Activated naive CD8-positive, alpha-beta T cell treated with anti-CD3 and anti-CD28 coated beads, Interleukin-2, amount 50 U/mL, for 24 hours (primary cell): ENCODE results near the gene PUDP.
"Not testable (repeated sequence)": the region's sequence is repeated elsewhere in the genome, so short reads cannot be mapped to it uniquely, and the experiment has no call there.

ENCODE experiments used
- ATAC-seq: fragments of 150-1000 bp; cut with Tn5 transposase; one replicate; pipeline ENCODE4 v1.10.0; 2021
- DNase-seq: peaks from one replicate; pipeline ENCODE4 v3.0.0; 2021
- H3K27ac Mint-ChIP-seq: one replicate; pipeline ENCODE4 v1.8.0; 2021; ENCODE audit warnings: mild to moderate bottlenecking, mixed read lengths
- H3K27me3 Mint-ChIP-seq: one replicate; pipeline ENCODE4 v1.8.0; 2021; ENCODE audit warnings: mixed read lengths
- H3K36me3 Mint-ChIP-seq: one replicate; pipeline ENCODE4 v1.8.0; 2021; ENCODE audit warnings: low read depth, mixed read lengths
- H3K4me1 Mint-ChIP-seq: one replicate; pipeline ENCODE4 v1.8.0; 2021; ENCODE audit warnings: mixed read lengths
- H3K4me3 Mint-ChIP-seq: one replicate; pipeline ENCODE4 v1.8.0; 2021; ENCODE audit warnings: mild to moderate bottlenecking, moderate library complexity, mixed read lengths
- H3K9me3 Mint-ChIP-seq: one replicate; pipeline ENCODE4 v1.8.0; 2021; ENCODE audit warnings: mixed read lengths

The PUDP gene

GRCh38 chrX:7024850-7025249, 123.1 kb downstream of the PUDP start:
- ATAC-seq (no peak), DNase-seq (no peak)
- H3K27me3 Mint-ChIP-seq = no peaks in the 10 kb centered on the region
- H3K4me1 Mint-ChIP-seq = no peaks in the 10 kb centered on the region
- no peaks in the 10 kb centered on the region for H3K36me3 Mint-ChIP-seq
- H3K27ac Mint-ChIP-seq = no peak overlapping the region
- no peak overlapping the region for H3K4me3 Mint-ChIP-seq
- H3K9me3 Mint-ChIP-seq = no peaks in the 10 kb centered on the region

- not testable (repeated sequence) for H3K27me3 Mint-ChIP-seq, H3K36me3 Mint-ChIP-seq, H3K4me1 Mint-ChIP-seq, H3K4me3 Mint-ChIP-seq, ATAC-seq, H3K27ac Mint-ChIP-seq, DNase-seq, H3K9me3 Mint-ChIP-seq
These were observed 125.0 kb downstream of the PUDP start for GRCh38 chrX:7022996-7023395.

- Mint-ChIP-seq H3K36me3 (no peaks in the 10 kb centered on the region), H3K27me3 (no peaks in the 10 kb centered on the region), H3K9me3 (no peaks in the 10 kb centered on the region), H3K4me1 (no peaks in the 10 kb centered on the region), H3K27ac (no peak overlapping the region), H3K4me3 (no peak overlapping the region)
- DNase-seq = no peak
- ATAC-seq = no peak
These were observed 126.0 kb downstream of the PUDP start for GRCh38 chrX:7021991-7022390.

- Mint-ChIP-seq H3K4me3 (no peak overlapping the region), H3K9me3 (no peaks in the 10 kb centered on the region), H3K36me3 (no peaks in the 10 kb centered on the region)
These were observed 128.4 kb downstream of the PUDP start for GRCh38 chrX:7019555-7019954.

GRCh38 chrX:7012262-7012834, 135.6 kb downstream of the PUDP start:
- H3K36me3 Mint-ChIP-seq, H3K27ac Mint-ChIP-seq, H3K4me3 Mint-ChIP-seq, ATAC-seq, H3K9me3 Mint-ChIP-seq, H3K4me1 Mint-ChIP-seq, H3K27me3 Mint-ChIP-seq, DNase-seq: not testable (repeated sequence)

More at GRCh38 chrX:7019555-7019954, 128.4 kb downstream of the PUDP start:
- DNase-seq (no peak), ATAC-seq (no peak)
- Mint-ChIP-seq H3K27me3 (no peaks in the 10 kb centered on the region), H3K27ac (no peak overlapping the region), H3K4me1 (no peaks in the 10 kb centered on the region)

GRCh38 chrX:7010897-7011296, 137.1 kb downstream of the PUDP start:
- DNase-seq, H3K36me3 Mint-ChIP-seq, H3K4me3 Mint-ChIP-seq, ATAC-seq, H3K9me3 Mint-ChIP-seq, H3K4me1 Mint-ChIP-seq, H3K27ac Mint-ChIP-seq, H3K27me3 Mint-ChIP-seq: not testable (repeated sequence)

- not testable (repeated sequence) for H3K27me3 Mint-ChIP-seq, H3K27ac Mint-ChIP-seq, ATAC-seq, H3K4me1 Mint-ChIP-seq, DNase-seq, H3K36me3 Mint-ChIP-seq, H3K4me3 Mint-ChIP-seq, H3K9me3 Mint-ChIP-seq
These were observed 140.6 kb downstream of the PUDP start for GRCh38 chrX:7007328-7007727.
